WTC11 (cell line): ENCODE data around the gene RIN3. TPM values are rescaled to one million over a fixed set of nuclear protein-coding genes. Genes with fewer than 3 reads are reported as not detected.

Source experiments
- ATAC-seq: fragments of 200-7000 bp; cut with Tn5 transposase; 2 replicates; pipeline ENCODE4 v1.10.0; 2021; ENCODE audit warnings: mild to moderate bottlenecking, moderate library complexity
- CTCF ChIA-PET: fragments of 300-600 bp; sonication (Branson Sonifier 250); formaldehyde crosslinking; loops from one replicate; lab custom pipeline; 2021; ENCODE audit warnings: antibody characterized with exemption; lab: Charles Lee
- POLR2A ChIA-PET: fragments of 350-600 bp; sonication (Branson Sonifier 250); formaldehyde crosslinking; loops from one replicate; lab custom pipeline; 2021; ENCODE audit warnings: antibody characterized with exemption; lab: Charles Lee
- DNase-seq: peaks from one replicate; pipeline ENCODE4 v3.0.0; 2021; ENCODE audit warnings: low spot score
- H3K27ac Mint-ChIP-seq: 2 replicates; pipeline ENCODE4 v1.8.0; 2021; ENCODE audit warnings: mixed read lengths
- H3K27me3 Mint-ChIP-seq: 2 replicates; pipeline ENCODE4 v1.8.0; 2021; ENCODE audit warnings: low read depth, mild to moderate bottlenecking, moderate library complexity, mixed read lengths
- H3K36me3 Mint-ChIP-seq: 2 replicates; pipeline ENCODE4 v1.8.0; 2021; ENCODE audit warnings: mixed read lengths
- H3K4me1 Mint-ChIP-seq: 2 replicates; pipeline ENCODE4 v1.8.0; 2022; ENCODE audit warnings: mixed read lengths
- H3K4me3 Mint-ChIP-seq: 2 replicates; pipeline ENCODE4 v1.8.0; 2021; ENCODE audit warnings: mild to moderate bottlenecking, moderate library complexity, mixed read lengths
- H3K9me3 Mint-ChIP-seq: 2 replicates; pipeline ENCODE4 v1.8.0; 2021; ENCODE audit warnings: mixed read lengths
- ARID4B ChIP-seq: sonication (generic); formaldehyde crosslinking; IDR thresholded peaks from 2 replicates; pipeline ENCODE4 v1.8.0; 2023; ENCODE audit warnings: missing genetic modification reagents, mild to moderate bottlenecking, borderline replicate concordance
- CBFB ChIP-seq: sonication (generic); formaldehyde crosslinking; IDR thresholded peaks from 2 replicates; pipeline ENCODE4 v1.8.1; 2022; ENCODE audit warnings: mild to moderate bottlenecking, low read depth, missing genetic modification reagents
- CREM ChIP-seq: sonication (generic); formaldehyde crosslinking; IDR thresholded peaks from 2 replicates; pipeline ENCODE4 v1.8.1; 2022; ENCODE audit warnings: mild to moderate bottlenecking, missing genetic modification reagents, moderate library complexity
- E2F1 ChIP-seq: sonication (generic); formaldehyde crosslinking; IDR thresholded peaks from 2 replicates; pipeline ENCODE4 v1.8.0; 2022; ENCODE audit warnings: mild to moderate bottlenecking, missing genetic modification reagents
- FOXJ3 ChIP-seq: sonication (generic); formaldehyde crosslinking; IDR thresholded peaks from 2 replicates; pipeline ENCODE4 v1.9.0; 2021; ENCODE audit warnings: missing genetic modification reagents, mild to moderate bottlenecking, borderline replicate concordance
- IRF2 ChIP-seq: sonication (generic); formaldehyde crosslinking; IDR thresholded peaks from 2 replicates; pipeline ENCODE4 v1.8.0; 2022; ENCODE audit warnings: low read depth, missing genetic modification reagents, borderline replicate concordance
- MXD4 ChIP-seq: fragments of 250-450 bp; sonication (Bioruptor Pico); IDR thresholded peaks from 2 replicates; pipeline ENCODE4 v1.8.0; 2021; ENCODE audit warnings: mild to moderate bottlenecking, moderate library complexity, borderline replicate concordance
- NFATC4 ChIP-seq: fragments of 250-450 bp; sonication (Bioruptor Pico); IDR thresholded peaks from 2 replicates; pipeline ENCODE4 v1.9.0; 2021; ENCODE audit warnings: mild to moderate bottlenecking
- NFE2L1 ChIP-seq: sonication (generic); formaldehyde crosslinking; IDR thresholded peaks from 2 replicates; pipeline ENCODE4 v1.8.1; 2023; ENCODE audit warnings: missing genetic modification reagents
- NFYB ChIP-seq: sonication (generic); formaldehyde crosslinking; conservative IDR thresholded peaks from 2 replicates; pipeline ENCODE4 v1.8.0; 2022; ENCODE audit warnings: low read depth, missing genetic modification reagents
- SMAD3 ChIP-seq: sonication (generic); formaldehyde crosslinking; IDR thresholded peaks from 2 replicates; pipeline ENCODE4 v1.8.0; 2022; ENCODE audit warnings: missing genetic modification reagents, mild to moderate bottlenecking, borderline replicate concordance
- TEAD4 ChIP-seq: sonication (generic); formaldehyde crosslinking; IDR thresholded peaks from 2 replicates; pipeline ENCODE4 v1.8.0; 2022; ENCODE audit warnings: mild to moderate bottlenecking, missing genetic modification reagents
- ZNF281 ChIP-seq: sonication (generic); formaldehyde crosslinking; IDR thresholded peaks from 2 replicates; pipeline ENCODE4 v1.8.0; 2023; ENCODE audit warnings: mild to moderate bottlenecking, missing genetic modification reagents
- ZSCAN18 ChIP-seq: fragments of 250-450 bp; sonication (Bioruptor Pico); IDR thresholded peaks from 2 replicates; pipeline ENCODE4 v2.1.2; 2022; ENCODE audit warnings: mild to moderate bottlenecking, moderate library complexity
- total RNA-seq: library from RNA; stranded (reverse); gene quantifications from 3 replicates; pipeline ENCODE4 v1.2.3, GENCODE V29; 2021

The RIN3 gene
- total RNA-seq, 1 experiment from 2014 or later: 3.3 TPM

GRCh38 chr14:92520102-92521057 lies 6.8 kb downstream of the RIN3 start:
- no peaks in the 10 kb centered on the region for H3K36me3 Mint-ChIP-seq
- POLR2A ChIA-PET: no interaction called here
- H3K4me1 Mint-ChIP-seq: peaks cover 4% of the 10 kb centered on the region; the same call in 1 of the 2 replicates
- H3K27ac Mint-ChIP-seq: no peak overlapping the region
- ATAC-seq (no peak), DNase-seq (no peak)
- H3K27me3 Mint-ChIP-seq: peaks cover 14% of the 10 kb centered on the region
- no peak overlapping the region for H3K4me3 Mint-ChIP-seq
- TF ChIP-seq ZSCAN18 (CRISPR knock-in tag) (no peak), NFE2L1 (CRISPR knock-in tag) (no peak), NFATC4 (CRISPR knock-in tag) (no peak), MXD4 (CRISPR knock-in tag) (no peak), NFYB (CRISPR knock-in tag) (no peak), FOXJ3 (CRISPR knock-in tag) (no peak)
- CTCF ChIA-PET: no interaction called here
- no peaks in the 10 kb centered on the region for H3K9me3 Mint-ChIP-seq

GRCh38 chr14:92521058-92521415 lies 7.5 kb downstream of the RIN3 start:
- ChIA-PET CTCF (no interaction called here), POLR2A (no interaction called here)
- no peak overlapping the region for H3K4me3 Mint-ChIP-seq
- TF ChIP-seq ARID4B (no peak), CBFB (no peak), TEAD4 (CRISPR knock-in tag) (no peak), SMAD3 (CRISPR knock-in tag) (no peak), CREM (CRISPR knock-in tag) (no peak), NFATC4 (CRISPR knock-in tag) (no peak), ZNF281 (CRISPR knock-in tag) (no peak), E2F1 (no peak), IRF2 (no peak)
- H3K27me3 Mint-ChIP-seq: peaks cover 7% of the 10 kb centered on the region
- DNase-seq (no peak), ATAC-seq (no peak)
- peaks cover 4% of the 10 kb centered on the region; the same call in 1 of the 2 replicates for H3K4me1 Mint-ChIP-seq
- H3K27ac Mint-ChIP-seq: no peak overlapping the region
- H3K36me3 Mint-ChIP-seq: no peaks in the 10 kb centered on the region
- H3K9me3 Mint-ChIP-seq: no peaks in the 10 kb centered on the region
